GM21390 (cell line): ENCODE results near the gene SLIT3.
A peak's percentile ranks its signal among the peaks of the same experiment; 100 is the strongest.

Source experiments
- ATAC-seq: cut with Tn5 transposase; IDR thresholded peaks from one replicate; pipeline ENCODE4 v1.9.1; 2021; ENCODE audit not compliant: unreplicated experiment

Gene SLIT3

DNA sequence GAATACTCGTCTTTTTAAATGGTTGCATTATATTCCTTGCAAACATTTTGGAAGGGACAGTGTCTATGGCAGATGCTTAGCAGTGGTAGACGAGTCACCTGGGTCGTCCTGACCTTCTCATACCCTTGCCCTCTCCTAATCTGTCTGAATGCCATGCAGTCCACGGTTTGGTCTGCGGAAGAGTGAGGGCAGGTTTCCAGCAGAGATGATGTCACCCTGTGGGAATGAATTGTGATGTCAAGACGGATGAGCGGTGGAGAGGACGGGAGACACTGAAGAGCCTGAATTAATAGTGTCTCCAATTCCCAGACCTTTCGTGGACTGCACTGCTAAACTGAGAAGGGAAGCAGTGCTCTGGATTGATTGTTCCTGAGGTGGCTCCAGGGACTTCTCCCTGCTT lies 392.7 kb downstream of the SLIT3 start:
- no peak for ATAC-seq

DNA sequence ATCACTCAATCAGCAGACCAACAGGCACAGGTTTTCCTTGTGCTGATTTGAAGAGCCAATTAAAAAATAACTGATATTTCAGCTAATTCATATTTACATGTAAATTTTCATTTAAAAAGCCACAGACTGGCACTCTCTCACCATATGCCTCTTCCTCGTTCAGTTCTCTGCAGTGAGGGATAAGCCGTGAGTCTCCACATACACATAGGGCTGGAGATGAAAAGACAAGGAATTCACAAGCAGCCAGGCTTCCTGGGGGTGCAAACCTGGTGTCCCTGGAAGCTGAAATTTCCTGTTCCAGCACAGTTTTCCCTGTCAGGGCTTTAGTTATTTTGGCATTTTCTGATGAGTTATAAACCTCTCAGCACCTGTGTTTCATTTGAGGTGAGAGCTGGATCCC lies 397.9 kb downstream of the SLIT3 start:
- ATAC-seq, result no peak

GRCh38 chr5:168899673-168900072 lies 401.3 kb downstream of the SLIT3 start:
- ATAC-seq, result no peak

DNA sequence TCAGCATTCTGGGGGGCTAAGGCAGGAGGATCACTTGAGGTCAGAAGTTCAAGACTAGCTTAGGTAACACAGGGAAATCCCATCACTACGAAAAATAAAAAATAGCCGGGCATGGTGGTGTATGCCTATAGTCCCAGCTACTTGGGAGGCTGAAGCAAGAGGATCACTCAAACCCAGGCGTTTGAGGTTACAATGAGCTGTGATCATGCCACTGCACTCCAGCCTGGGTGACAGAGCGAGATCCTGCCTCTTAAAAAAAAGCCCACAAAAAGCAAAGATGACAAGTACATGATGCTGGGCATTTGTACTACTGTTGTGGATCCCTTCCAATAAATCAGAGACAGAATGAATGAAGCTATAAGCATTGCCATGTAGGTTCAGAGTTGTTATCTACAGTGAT lies 401.7 kb downstream of the SLIT3 start:
- no peak for ATAC-seq

GRCh38 chr5:168898247-168898911 lies 402.6 kb downstream of the SLIT3 start:
- ATAC-seq, result no peak

- no peak for ATAC-seq
Observed at GRCh38 chr5:168897387-168898122, 403.4 kb downstream of the SLIT3 start.

DNA sequence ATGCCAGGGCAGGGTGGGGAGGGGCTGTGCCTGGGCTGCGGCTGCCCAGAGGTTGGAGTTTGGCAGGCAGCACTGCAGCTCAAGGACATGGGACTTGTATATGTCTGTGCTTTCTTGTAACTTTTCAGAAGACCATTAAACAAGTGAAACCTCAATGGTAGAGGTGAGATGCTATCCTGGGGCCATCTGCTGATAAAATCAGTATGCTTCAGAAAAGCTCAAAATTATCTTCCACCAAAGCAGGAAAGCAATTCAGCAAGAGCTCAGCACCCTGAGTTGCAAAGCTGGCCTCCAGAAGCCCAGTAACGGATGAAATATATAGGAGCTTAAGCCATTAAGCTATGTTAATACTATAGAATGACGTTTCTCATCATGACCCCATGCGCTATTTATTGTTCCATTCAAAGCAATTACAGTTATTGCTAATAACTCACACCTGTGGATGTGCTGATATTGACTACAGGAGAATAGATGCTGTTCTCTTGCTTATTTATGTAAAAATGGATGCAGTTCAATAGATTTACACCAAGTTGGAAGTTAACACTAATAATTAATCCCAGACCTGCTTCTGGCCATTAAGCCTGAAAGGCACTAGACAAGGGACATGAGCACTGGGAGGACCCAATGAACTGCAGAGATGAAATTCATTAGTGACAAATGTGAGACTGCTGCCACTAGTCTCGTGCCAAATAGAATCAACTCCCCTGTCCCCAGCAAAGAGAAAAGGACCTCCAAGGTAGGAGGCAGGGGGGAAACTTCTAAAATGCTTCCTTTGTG lies 405.5 kb downstream of the SLIT3 start:
- no peak for ATAC-seq

DNA sequence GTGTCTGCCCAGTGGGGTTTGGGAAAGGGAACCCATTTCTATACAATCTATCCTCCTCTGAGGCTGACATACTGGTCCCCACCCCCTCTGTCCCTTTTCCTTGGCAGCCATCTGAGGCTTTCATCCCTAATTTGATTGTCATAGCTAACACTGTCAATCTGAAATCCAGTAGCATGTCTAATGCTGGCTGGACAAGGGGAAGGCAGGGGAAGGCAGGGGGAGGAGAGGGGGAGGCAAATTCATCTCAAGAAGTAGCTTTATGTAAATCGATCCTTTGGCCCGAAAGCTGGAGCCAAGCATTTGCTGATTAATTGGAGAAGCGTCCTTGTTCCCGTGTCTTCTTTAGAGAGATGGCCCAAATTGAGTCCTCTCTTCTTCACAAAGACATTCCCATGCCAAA lies 407.7 kb downstream of the SLIT3 start:
- ATAC-seq, result no peak

- ATAC-seq, result no peak
Observed at GRCh38 chr5:168892618-168893186, 408.2 kb downstream of the SLIT3 start.

DNA sequence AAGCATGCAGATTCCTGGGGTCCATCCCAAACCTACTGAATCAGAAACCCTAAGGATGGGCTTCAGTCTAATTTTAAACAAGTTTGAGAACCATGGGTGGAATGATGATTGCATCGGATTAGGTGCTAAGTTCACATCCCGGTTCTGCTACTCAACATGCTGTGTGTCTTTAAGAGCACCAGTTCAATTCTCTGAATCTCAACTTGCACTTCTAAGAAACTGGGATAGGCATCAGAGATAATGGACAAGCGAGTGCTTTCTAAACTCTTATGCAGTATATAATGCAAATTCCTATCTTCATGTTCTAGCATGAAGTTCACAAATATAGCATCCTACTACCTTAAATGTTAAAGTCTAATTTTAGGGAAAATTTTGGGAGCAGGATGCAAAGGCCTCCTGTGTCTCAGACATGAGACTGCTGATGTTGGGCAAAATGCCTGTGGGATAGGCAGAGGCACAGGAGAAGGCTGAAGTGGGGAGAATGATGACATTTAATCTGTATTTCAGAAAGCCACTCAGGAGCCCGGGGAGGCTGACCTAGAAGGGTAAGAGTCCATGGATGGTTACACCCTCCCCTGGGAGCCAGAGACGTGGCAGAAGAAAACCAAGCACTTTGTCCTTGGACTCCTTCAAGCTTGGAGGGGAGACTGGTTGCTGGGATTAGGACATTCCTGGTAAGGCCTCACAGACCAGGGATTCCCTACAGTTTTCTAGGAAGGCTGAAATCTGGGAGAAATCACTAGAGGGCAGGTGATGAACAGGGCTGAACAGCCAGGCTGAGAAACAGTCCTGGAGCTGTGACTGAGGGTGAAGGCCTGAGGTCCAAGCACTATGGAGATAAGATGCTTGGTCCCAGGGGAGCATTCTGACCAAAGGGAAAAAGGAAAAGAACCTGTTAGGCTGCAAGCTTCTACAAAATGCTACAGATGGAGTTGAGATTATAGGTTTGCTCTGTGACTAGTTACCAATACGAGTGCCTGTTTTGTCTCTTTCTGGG lies 409.8 kb downstream of the SLIT3 start:
- no peak for ATAC-seq

DNA sequence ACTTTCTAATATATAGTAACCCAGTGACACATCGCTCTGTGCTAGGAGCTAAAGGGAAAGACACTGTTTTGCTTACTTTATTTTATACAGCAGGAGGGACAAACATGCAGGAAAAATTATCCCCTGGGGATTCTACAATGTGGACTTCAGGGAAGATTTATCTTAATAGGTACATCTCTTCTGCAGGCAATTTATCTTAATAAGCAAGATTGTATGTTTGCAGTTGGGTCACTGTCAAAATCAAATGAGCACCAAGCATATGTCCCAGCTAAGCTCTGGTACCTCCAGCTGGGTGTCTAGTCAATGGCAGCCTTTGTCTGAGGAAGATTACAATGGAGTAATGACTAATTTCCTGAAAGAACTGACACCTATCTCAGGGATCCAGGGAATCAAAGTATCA lies 411.9 kb downstream of the SLIT3 start:
- ATAC-seq, result no peak

DNA sequence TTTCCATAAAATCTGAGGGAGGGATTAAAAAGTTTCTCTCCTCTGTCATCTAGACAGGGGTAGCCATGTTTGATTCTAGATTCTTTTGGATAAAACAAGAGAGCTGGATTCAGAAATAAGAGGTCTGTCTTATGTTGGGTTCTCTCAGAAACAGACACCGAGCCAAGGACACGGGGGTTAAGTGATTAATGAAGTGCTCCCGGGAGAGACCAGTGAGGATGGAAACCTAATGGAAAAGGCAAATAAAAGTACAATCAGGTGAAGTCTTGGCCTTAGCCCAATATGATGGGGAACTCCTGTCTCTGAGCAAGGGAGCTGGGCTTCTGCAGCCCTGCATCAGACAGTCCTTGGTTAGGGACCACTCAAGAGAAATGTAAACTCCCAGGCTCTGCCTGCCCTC lies 413.0 kb downstream of the SLIT3 start:
- ATAC-seq, result no peak

GRCh38 chr5:168886157-168886556 lies 414.8 kb downstream of the SLIT3 start:
- no peak for ATAC-seq

DNA sequence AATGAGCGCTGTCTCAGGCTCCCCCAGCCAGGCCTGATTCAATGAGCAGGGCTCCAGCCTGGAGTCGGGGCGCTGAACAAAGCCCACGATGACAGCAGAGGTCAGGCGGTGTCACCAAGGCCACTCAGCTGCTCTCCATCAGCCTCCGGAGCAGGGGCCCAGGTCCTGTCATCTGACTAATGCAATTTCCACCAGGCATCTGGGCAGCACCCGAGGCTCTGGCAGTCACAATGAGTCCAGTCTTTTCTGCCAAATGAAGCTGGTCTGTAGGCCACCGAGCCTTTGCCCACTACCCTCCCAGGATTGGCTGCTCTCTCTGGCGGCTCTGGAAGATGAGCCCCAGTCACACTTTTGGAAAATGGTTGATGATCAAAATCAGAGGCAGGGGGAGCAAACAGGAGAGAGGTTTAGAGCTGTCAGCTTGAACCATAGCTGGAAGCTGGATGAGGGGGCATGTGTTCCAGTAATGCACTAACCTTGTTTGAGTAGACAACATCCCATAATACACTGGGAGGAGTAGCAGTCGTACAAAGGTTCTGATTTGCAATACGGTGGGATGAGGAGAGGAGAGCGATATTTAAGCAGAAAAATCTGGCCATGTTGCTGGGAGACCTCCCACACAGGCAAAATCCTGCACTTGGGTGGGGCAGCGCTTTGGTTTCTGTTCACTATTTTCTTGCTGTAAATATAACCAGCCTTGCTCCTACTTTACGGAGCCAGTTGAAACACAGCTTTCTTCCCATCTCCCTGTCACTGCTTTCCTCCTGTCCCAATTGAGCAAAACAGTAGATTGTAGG lies 415.4 kb downstream of the SLIT3 start:
- no peak for ATAC-seq

GRCh38 chr5:168883991-168884390 lies 416.9 kb downstream of the SLIT3 start:
- no peak for ATAC-seq

- no peak for ATAC-seq
Observed at GRCh38 chr5:168883281-168883741, 417.6 kb downstream of the SLIT3 start.

DNA sequence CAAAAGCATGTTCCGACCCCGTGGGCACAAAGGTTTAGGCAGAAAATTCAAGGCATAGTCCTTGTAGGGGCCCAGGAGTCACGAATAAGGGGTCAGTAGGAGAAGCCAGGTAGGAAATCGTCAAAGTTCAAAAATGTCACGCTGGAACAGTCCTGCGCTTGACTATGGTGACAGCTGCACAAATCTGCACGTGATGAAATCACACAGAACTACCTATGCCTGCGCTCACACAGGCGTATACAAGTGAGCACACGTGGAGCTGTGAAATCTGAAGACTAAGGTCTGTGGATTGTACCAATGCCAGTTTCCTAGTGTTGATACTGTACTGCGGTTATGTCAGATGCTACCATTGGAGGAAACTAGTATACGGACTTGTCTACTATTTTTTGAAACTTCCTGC lies 418.7 kb downstream of the SLIT3 start:
- no peak for ATAC-seq

- no peak for ATAC-seq
Observed at GRCh38 chr5:168881427-168882149, 419.4 kb downstream of the SLIT3 start.

DNA sequence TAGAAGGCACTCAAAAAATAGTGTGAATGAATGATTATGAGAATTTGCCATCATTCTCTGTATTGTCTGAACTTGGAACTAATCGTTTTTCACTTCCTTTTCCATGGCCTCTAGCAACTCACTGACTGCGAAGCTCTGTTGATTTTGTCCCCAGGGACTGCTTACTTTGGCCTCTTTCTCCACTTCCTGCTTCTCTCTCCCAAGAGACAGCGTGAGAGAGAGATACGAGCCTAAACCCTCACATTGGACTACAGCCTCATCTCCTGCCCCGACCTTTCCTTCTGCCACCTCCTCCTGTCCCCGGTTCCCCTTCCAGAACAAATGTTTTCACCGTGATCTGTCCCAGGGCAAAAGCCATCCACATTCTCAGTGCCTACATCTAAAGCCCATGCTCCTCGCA lies 421.0 kb downstream of the SLIT3 start:
- ATAC-seq, result peak; percentile 96
